Epidermal melanocyte (primary cell): Measurements from ENCODE around the gene CPAMD8.
"Not testable (repeated sequence)": the region's sequence is repeated elsewhere in the genome, so short reads cannot be mapped to it uniquely, and the experiment has no call there.

Source experiments
- DNase-seq: peaks from one replicate; pipeline ENCODE4 v3.0.0; 2011; ENCODE audit warnings: low spot score; ENCODE audit not compliant: insufficient read length

The CPAMD8 gene

DNA sequence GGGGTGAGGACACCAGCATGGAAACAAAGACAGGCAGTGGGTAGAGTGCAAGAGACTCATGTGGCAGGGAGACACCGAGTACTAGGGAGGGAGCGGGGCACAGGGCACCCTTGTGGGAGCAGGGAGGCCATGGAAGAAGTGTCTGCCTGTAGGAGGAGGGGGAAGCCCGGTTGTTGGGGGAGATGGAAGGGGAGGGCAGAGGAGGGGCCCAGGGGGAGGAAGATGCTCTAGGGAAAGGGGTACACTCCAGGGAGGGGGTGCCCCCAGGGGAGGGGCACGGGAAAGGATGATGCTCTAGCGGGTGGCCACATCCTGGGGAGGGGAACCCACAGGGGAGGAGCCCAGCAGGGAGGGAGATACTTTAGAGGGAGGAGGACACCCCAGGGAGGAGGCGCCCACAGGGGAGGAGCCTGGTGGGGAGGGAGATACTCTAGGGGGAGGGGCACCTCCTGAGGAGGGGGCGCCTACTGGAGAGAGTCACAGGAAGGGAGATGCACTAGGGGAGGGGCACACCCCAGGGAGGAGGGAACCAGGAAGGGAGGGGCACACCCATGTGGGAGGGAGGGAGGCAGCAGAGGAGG lies 24.9 kb downstream of the CPAMD8 start:
- no peak for DNase-seq

- no peak for DNase-seq
Measured at GRCh38 chr19:16998635-16999194, 27.9 kb downstream of the CPAMD8 start.

GRCh38 chr19:16996838-16997490 lies 29.6 kb downstream of the CPAMD8 start:
- DNase-seq = not testable (repeated sequence)

GRCh38 chr19:16988661-16989060 lies 37.9 kb downstream of the CPAMD8 start:
- no peak for DNase-seq

GRCh38 chr19:16985403-16985802 lies 41.2 kb downstream of the CPAMD8 start:
- no peak for DNase-seq

- DNase-seq = not testable (repeated sequence)
Measured at GRCh38 chr19:16982586-16982985, 44.0 kb downstream of the CPAMD8 start.

DNA sequence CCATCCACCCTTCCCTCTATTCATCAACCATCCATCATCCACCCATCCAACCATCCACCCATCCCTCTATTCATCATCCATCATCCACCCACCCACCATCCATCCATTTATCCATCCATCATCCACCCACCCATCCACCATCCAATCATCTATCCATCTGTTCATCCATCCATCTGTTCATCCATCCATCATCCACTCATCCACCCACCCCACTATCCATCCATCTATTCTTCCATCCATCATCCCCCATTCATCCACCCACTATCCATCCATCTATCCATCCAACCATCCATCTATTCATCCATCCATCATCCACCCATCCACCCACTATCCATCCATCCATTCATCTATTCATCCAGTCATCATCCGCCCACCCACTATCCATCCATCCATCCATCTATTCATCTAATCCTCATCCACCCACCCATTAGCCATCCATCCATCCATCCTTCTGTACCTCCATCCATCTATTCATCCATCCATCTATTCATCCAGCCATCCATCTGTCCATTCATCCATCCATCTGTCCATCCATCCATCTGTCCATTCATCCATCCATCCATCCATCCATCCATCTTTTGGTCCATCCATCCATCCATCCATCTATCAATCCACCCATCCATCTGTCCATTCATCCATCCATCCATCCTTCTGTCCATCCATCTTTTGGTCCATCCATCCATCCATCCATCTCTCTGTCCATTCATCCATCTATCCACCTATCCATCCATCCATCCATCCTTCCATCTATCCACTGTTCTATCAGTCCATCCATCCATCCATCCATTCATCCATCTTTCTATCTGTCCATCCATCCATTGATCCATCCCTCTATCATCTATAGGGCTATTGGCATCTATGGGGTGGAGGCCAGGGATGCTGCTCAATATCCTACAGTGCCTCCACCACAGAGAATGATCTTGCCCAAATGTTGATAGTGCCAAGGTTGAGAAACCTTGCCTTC lies 47.5 kb downstream of the CPAMD8 start:
- no peak for DNase-seq

- no peak for DNase-seq
Measured at GRCh38 chr19:16978156-16978555, 48.5 kb downstream of the CPAMD8 start.

GRCh38 chr19:16977306-16977705 lies 49.3 kb downstream of the CPAMD8 start:
- DNase-seq = no peak

DNA sequence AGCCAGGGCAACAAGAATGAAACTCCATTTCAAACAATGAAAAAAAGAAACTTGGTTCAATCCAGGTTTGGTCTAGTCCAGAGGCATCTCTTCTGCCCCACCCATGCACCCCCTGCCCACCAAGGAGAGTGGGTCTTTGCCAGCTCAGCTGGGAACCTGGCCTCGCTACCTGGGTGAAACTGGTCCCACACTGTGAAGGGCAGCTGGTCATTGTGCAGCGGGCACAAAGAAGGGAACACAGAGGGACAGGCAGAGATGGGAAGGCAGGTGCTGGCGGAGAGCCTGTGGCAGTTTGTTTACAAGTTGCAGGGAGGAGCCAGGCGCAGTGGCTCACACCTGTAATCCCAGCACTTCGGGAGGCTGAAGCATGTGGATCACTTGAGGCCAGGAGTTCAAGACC lies 50.2 kb downstream of the CPAMD8 start:
- no peak for DNase-seq

DNA sequence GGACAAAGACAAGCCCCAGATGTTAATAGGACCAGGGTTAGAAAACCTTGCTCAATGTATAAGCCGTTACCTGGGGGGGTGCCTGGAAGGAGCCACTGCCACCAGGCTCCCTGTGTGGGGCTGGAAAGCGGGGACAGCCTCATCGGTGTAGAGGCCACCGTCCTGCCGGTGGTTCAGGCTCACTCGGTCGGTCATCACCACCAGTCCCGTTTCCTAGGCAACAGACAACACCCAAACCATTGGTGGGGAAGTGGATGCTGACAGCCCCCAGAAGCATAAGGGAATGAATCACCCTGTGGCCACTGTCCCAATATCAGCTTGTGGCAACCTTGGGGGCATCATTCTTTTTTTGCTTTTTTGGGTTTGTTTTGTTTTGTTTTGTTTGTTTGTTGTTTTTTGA lies 55.8 kb downstream of the CPAMD8 start:
- DNase-seq = no peak

- no peak for DNase-seq
Measured at GRCh38 chr19:16969135-16969534, 57.5 kb downstream of the CPAMD8 start.

DNA sequence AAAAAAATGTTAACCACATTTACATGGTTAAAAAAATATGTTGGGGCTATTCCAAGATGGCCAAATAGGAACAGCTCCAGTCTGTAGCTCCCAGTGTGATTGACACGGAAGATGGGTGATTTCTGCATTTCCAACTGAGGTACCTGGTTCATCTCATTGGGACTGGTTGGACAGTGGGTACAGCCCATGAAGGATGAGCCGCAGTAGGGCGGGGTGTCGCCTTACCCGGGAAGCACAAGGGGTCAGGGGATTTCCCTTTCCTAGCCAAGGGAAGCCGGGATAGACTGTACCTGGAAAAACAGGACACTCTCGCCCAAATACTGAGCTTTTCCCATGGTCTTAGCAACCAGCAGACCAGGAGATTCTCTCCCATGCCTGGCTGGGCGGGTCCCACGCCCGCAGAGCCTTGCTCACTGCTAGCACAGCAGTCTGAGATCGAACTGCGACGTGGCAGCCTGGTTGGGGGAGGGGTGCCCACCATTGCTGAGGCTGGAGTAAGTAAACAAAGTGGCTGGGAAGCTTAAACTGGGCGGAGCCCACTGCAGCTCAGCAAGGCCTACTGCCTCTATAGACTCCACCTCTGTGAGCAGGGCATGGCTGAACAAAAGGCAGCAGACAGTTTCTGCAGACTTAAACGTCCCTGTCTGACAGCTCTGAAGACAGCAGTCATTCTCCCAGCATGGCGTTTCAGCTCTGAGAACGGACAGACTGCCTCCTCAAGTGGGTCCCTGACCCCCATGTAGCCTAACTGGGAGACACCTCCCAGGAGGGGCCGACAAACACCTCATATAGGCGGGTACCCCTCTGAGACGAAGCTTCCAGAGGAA lies 65.4 kb downstream of the CPAMD8 start:
- DNase-seq = not testable (repeated sequence)

DNA sequence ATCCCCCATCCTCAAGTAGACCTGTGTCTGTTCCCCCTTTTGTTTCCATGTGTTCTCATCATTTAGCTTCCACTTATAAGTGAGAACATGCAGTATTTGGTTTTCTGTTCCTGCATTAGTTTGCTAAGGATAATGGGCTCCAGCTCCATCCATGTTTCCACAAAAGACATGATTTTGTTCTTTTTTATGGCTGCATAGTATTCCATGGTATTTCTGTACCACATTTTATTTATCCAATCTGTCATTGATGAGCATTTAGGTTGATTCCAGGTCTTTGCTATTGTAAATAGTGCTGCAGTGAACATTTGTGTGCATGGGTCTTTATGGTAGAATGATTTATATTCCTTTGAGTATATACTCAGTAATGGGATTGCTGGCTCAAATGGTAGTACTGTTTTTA lies 68.3 kb downstream of the CPAMD8 start:
- not testable (repeated sequence) for DNase-seq

DNA sequence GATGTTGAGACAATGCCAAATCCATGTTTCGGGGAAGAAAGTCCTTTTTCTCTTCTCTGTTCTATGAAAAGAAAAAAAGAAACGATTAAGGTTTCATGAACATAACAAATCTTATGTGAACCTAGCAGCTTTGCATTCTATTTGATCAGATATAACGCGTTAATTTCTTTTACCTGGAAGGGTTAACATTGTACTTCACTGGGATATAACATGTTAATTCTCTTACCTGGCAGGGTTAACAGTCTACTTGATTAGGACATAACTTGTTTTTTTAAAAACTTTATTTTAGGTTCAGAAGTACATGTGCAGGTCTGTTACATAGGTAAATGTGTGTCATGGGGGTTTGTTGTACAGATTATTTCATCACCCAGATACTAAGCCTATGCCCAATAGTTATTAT lies 68.8 kb downstream of the CPAMD8 start:
- no peak for DNase-seq

- no peak for DNase-seq
Measured at GRCh38 chr19:16957151-16957701, 69.4 kb downstream of the CPAMD8 start.

DNA sequence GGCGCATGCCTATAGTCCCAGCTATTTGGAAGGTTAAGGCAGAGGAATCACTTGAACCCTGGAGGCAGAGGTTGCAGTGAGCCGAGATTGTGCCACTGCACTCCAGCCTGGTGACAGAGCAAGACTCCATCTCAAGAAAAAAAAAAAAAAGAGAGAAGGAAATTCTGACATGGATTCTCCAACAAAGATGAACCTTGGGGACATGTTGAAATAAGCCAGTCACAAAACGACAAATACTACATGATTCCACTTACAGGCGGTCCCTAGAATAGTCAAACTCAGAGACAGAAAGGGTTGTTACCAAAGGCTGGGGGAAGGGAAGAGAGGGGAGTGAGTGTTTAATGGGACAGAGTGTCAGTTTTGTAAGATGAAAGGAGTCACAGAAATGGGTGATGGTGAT lies 71.4 kb downstream of the CPAMD8 start:
- no peak for DNase-seq

GRCh38 chr19:16952046-16952445 lies 74.6 kb downstream of the CPAMD8 start:
- DNase-seq = no peak

GRCh38 chr19:16951529-16951928 lies 75.1 kb downstream of the CPAMD8 start:
- no peak for DNase-seq

DNA sequence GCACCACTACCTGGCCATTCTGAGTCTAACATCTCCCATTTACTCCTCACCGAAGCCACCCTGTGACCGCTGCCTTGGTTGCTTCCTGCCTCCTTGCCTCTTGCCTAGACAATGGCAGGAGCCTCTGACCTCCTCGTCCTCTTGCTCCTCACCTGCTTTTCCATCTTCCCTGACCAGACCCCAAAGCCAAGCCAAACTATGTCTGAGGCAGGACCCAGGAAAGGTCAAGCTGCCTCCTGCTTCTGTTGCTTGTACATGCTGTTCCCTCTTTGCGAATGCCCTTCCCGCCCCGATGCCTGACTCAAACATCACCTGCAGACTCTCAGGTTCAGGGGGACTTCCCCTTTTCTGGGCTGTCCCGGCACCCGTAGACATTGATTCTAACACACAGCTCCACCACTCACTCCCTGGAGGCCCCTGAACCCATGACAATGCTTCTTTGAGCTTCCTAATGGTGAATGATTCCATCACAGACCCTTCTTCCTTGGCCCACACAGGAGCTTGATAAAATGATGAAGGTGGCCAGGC lies 77.0 kb downstream of the CPAMD8 start:
- no peak for DNase-seq
